A673 (cell line): ENCODE results near the gene GRIK4.

Experiments used
- CTCF ChIP-seq: fragments of 300-800, 200-600 bp; sonication (generic); conservative IDR thresholded peaks from 2 replicates; pipeline ENCODE4 v1.5.1; 2017; ENCODE audit warnings: low read depth, mild to moderate bottlenecking, antibody characterized with exemption, low read length, moderate library complexity, mixed read lengths
- EZH2 ChIP-seq: fragments of 200-600 bp; sonication (generic); IDR thresholded peaks from 2 replicates; pipeline ENCODE4 v1.6.1; 2017; ENCODE audit warnings: borderline replicate concordance, low read depth, mild to moderate bottlenecking, mixed read lengths, antibody characterized with exemption, low read length; ENCODE audit not compliant: poor library complexity, severe bottlenecking

GRCh38 chr11:120991830-120992686, 480.5 kb downstream of the GRIK4 start:
- TF ChIP-seq CTCF (no peak), EZH2 (no peak)
